Fibroblast of skin of abdomen (primary cell): Measurements from ENCODE around the gene ZNF844.
A peak's percentile ranks its signal among the peaks of the same experiment; 100 is the strongest.
"Not testable (repeated sequence)": the region's sequence is repeated elsewhere in the genome, so short reads cannot be mapped to it uniquely, and the experiment has no call there.

Experiments
- DNase-seq: peaks from one replicate; pipeline ENCODE4 v3.0.0-alpha.2; 2013

The ZNF844 gene

DNA sequence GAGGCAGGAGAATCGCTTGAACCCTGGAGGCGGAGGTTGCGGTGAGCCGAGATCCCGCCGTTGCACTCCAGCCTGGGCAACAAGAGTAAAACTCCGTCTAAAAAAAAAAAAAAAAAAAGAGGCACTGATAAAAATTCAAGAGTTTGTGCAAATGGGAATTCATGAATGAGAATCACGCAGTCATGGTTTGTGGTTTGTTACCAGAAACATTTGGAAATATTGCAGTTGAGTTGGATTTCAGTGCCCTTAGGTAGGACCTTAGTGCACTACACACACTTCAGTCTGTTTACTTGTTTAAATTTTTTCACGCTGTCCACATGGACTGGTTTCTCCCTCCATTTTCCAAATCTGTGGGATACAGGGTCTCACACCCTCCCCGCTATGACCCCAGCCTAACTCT is 28.4 kb downstream of the ZNF844 start:
- no peak for DNase-seq

- DNase-seq = no peak
Measured at GRCh38 chr19:12093777-12094176, 29.2 kb downstream of the ZNF844 start.

DNA sequence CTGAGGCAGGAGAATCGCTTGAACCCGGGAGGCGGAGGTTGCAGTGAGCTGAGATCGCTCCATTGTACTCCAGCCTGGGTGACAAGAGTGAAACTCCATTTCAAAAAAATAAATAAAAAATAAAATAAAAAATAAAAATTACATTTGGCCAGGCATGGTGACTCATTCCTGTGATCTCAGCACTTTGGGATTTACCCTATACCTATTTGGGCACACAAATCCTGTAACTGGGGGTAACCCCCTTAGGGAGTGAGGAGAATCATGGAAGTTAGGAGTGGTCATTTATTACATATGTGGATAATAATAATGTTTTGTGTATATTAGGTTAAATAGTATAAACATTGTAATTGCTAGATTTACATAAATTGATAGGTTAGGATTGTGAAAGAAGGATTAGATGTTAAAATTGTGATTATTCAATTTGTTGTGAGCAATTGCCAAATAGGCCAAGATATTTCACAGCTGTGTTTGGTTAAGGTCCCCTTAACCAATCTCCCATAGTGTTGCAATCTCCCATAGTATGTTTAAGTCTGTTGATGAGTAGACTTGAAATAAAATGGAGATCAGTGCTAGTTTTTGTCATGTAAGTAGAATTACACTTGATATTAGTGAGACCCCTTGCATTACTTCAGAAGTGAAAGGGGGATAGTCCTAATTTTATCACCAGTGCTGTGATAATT is 30.7 kb downstream of the ZNF844 start:
- peak; percentile 12 for DNase-seq

DNA sequence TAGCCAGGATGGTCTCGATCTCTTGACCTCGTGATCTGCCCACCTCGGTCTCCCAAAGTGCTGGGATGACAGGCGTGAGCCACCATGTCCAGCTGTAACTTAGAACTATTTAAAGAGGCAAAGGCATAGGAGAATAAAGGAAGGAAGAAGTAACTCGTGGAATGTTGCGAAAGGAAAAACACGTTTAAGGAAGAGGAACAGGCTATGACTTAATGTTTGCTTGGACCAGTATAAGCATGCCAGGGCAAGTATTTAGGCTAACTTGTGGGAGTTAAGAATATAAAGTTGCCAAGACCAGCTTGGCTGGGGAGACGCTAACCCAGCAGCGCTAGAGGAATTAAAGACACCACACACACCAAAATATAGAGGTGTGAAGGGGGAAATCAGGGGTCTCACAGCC is 33.5 kb downstream of the ZNF844 start:
- no peak for DNase-seq

GRCh38 chr19:12103909-12104308 is 39.4 kb downstream of the ZNF844 start:
- not testable (repeated sequence) for DNase-seq

DNA sequence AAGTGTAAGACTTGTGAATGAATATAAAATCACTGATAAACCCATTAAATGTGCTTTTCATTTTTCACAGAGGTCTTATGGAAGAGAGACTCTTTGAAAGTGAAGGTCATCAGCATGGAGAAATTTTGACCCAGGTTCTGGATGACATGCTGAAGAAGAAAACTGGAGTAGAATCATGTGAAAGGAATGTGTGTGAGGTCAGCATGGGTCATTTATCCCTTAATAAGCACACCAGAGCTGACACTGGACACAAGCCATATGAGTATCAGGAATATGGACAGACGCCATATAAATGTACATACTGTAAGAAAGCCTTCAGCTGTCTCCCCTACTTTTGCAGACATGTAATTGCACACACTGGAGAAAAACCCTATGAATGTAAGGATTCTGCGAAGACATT is 46.6 kb downstream of the ZNF844 start:
- no peak for DNase-seq

- DNase-seq = no peak
Measured at GRCh38 chr19:12111943-12112637, 47.6 kb downstream of the ZNF844 start.

- DNase-seq = no peak
Measured at GRCh38 chr19:12112701-12113100, 48.2 kb downstream of the ZNF844 start.

GRCh38 chr19:12113121-12113520 is 48.6 kb downstream of the ZNF844 start:
- no peak for DNase-seq

GRCh38 chr19:12117201-12117970 is 52.9 kb downstream of the ZNF844 start:
- DNase-seq = no peak

- no peak for DNase-seq
Measured at GRCh38 chr19:12126707-12127106, 62.2 kb downstream of the ZNF844 start.
